ENCODE results near the gene CDH4. TPM values are rescaled to one million over a fixed set of nuclear protein-coding genes. Genes with fewer than 3 reads are reported as not detected.

Gene CDH4
- total RNA-seq, 1 donor from 2014 or later, result 0.99 TPM

GRCh38 chr20:61442075-61442670, 190.1 kb downstream of the CDH4 start:
- DNase-seq (ENCODE audit: low spot score), result no peak
- no peak for TF ChIP-seq CTCF (IDR thresholded peaks at IDR 0.05)
- no peaks in the 10 kb centered on the region for H3K9me3 Mint-ChIP-seq (ENCODE audit: low read depth)
- H3K4me3 Mint-ChIP-seq (ENCODE audit: unreplicated experiment), result no peak overlapping the region
- H3K4me1 Mint-ChIP-seq (ENCODE audit: low read depth), result peaks cover 2% of the 10 kb centered on the region
- H3K27ac Mint-ChIP-seq (ENCODE audit: unreplicated experiment), result no peak overlapping the region
- H3K36me3 Mint-ChIP-seq (ENCODE audit: low read depth), result no peaks in the 10 kb centered on the region
- H3K27me3 Mint-ChIP-seq (ENCODE audit: low read depth), result peaks cover 7% of the 10 kb centered on the region

DNA sequence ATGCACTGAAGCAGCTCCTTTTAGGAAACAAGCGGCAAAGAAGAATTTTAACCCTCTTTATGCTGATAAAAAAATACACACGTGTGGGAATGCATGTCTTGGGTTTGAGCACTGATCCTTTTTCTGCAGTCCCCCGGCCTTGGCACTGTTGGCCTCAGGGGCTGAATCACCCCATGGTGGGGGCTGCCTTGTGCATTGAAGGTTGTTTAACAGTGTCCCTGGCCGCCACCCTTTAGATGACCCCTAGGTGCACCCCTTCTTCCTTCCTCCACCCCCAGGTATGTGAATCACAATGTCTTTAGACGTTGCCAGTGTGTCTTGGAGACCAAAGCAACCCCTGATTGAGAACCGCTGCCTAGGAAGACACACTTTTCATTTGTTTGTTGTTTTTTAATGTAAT, 190.7 kb downstream of the CDH4 start:
- Mint-ChIP-seq H3K27ac (ENCODE audit: unreplicated experiment) (no peak overlapping the region), H3K4me1 (ENCODE audit: low read depth) (no peaks in the 10 kb centered on the region), H3K27me3 (ENCODE audit: low read depth) (peaks cover 7% of the 10 kb centered on the region), H3K4me3 (ENCODE audit: unreplicated experiment) (no peak overlapping the region), H3K9me3 (ENCODE audit: low read depth) (no peaks in the 10 kb centered on the region), H3K36me3 (ENCODE audit: low read depth) (no peaks in the 10 kb centered on the region)
- DNase-seq (ENCODE audit: low spot score), result no peak
- TF ChIP-seq CTCF (IDR thresholded peaks at IDR 0.05), result no peak

- no peak overlapping the region for H3K27ac Mint-ChIP-seq (ENCODE audit: unreplicated experiment)
- H3K4me1 Mint-ChIP-seq (ENCODE audit: low read depth), result no peaks in the 10 kb centered on the region
- no peak for DNase-seq (ENCODE audit: low spot score)
- no peaks in the 10 kb centered on the region for H3K9me3 Mint-ChIP-seq (ENCODE audit: low read depth)
- no peak for TF ChIP-seq CTCF (IDR thresholded peaks at IDR 0.05)
- H3K36me3 Mint-ChIP-seq (ENCODE audit: low read depth), result no peaks in the 10 kb centered on the region
- peaks cover 7% of the 10 kb centered on the region for H3K27me3 Mint-ChIP-seq (ENCODE audit: low read depth)
- no peak overlapping the region for H3K4me3 Mint-ChIP-seq (ENCODE audit: unreplicated experiment)
Observed at GRCh38 chr20:61443443-61444126, 191.5 kb downstream of the CDH4 start.

- H3K27me3 Mint-ChIP-seq (ENCODE audit: low read depth), result peaks cover 9% of the 10 kb centered on the region
- H3K27ac Mint-ChIP-seq (ENCODE audit: unreplicated experiment), result no peak overlapping the region
- no peaks in the 10 kb centered on the region for H3K36me3 Mint-ChIP-seq (ENCODE audit: low read depth)
- no peaks in the 10 kb centered on the region for H3K9me3 Mint-ChIP-seq (ENCODE audit: low read depth)
- H3K4me1 Mint-ChIP-seq (ENCODE audit: low read depth), result no peaks in the 10 kb centered on the region
- no peak for DNase-seq (ENCODE audit: low spot score)
- TF ChIP-seq CTCF (IDR thresholded peaks at IDR 0.05), result no peak
- H3K4me3 Mint-ChIP-seq (ENCODE audit: unreplicated experiment), result no peak overlapping the region
Observed at GRCh38 chr20:61444637-61445036, 192.6 kb downstream of the CDH4 start.

- no peak overlapping the region for H3K4me3 Mint-ChIP-seq (ENCODE audit: unreplicated experiment)
- TF ChIP-seq CTCF (IDR thresholded peaks at IDR 0.05), result no peak
Observed at GRCh38 chr20:61445138-61445537, 193.1 kb downstream of the CDH4 start.

More at GRCh38 chr20:61445138-61445537, 193.1 kb downstream of the CDH4 start:
- DNase-seq (ENCODE audit: low spot score), result no peak
- H3K27ac Mint-ChIP-seq (ENCODE audit: unreplicated experiment), result no peak overlapping the region
- peaks cover 7% of the 10 kb centered on the region for H3K27me3 Mint-ChIP-seq (ENCODE audit: low read depth)
- no peaks in the 10 kb centered on the region for H3K36me3 Mint-ChIP-seq (ENCODE audit: low read depth)
- no peaks in the 10 kb centered on the region for H3K4me1 Mint-ChIP-seq (ENCODE audit: low read depth)
- no peaks in the 10 kb centered on the region for H3K9me3 Mint-ChIP-seq (ENCODE audit: low read depth)
